H1 (cell line): ENCODE measurements around the gene YPEL4. TPM values are rescaled to one million over a fixed set of nuclear protein-coding genes. Genes with fewer than 3 reads are reported as not detected.

Experiments used
- CTCF ChIA-PET: fragments of 300-600 bp; sonication (Branson Sonifier 250); formaldehyde crosslinking; loops from one replicate; lab custom pipeline; 2021; ENCODE audit not compliant: partially characterized antibody; lab: Charles Lee
- POLR2A ChIA-PET: fragments of 300-600 bp; sonication (Branson Sonifier 250); formaldehyde crosslinking; loops from one replicate; lab custom pipeline; 2021; ENCODE audit warnings: inconsistent platforms; ENCODE audit not compliant: partially characterized antibody; lab: Charles Lee
- DNase-seq, 2 experiments: peaks; one replicate each; pipeline versions ENCODE4 v3.0.0 to v3.0.0-alpha.2; 2010 to 2022; ENCODE audit warnings: low spot score in 2 of 2, low read depth in 1 of 2, mixed read lengths in 1 of 2
- FAIRE-seq: peaks from 2 replicates; lab custom pipeline; 2011; peaks lifted over from hg19 to GRCh38; lab: Jason Lieb, UNC
- H2AFZ ChIP-seq: 2 replicates; pipeline ENCODE4 v1.8.1; 2012; ENCODE audit warnings: low read length, inconsistent platforms
- H2AK5ac ChIP-seq: 2 replicates; pipeline ENCODE4 v1.6.1; 2013; ENCODE audit warnings: low read depth, low read length
- H2BK120ac ChIP-seq: replicated peaks from 2 replicates; pipeline ENCODE3; 2013; ENCODE audit warnings: low read depth, low read length, inconsistent platforms
- H2BK12ac ChIP-seq: 2 replicates; pipeline ENCODE4 v1.6.1; 2013; ENCODE audit warnings: low read depth, low read length
- H2BK15ac ChIP-seq: 2 replicates; pipeline ENCODE4 v1.6.1; 2013; ENCODE audit warnings: low read length
- H2BK20ac ChIP-seq: 2 replicates; pipeline ENCODE4 v1.6.1; 2013; ENCODE audit warnings: low read length
- H2BK5ac ChIP-seq: 2 replicates; pipeline ENCODE4 v1.6.1; 2013; ENCODE audit warnings: low read depth, low read length
- H3K14ac ChIP-seq: 2 replicates; pipeline ENCODE4 v1.6.1; 2013; ENCODE audit warnings: inconsistent platforms; ENCODE audit not compliant: insufficient read length
- H3K18ac ChIP-seq: 2 replicates; pipeline ENCODE4 v1.6.1; 2013; ENCODE audit warnings: low read length; ENCODE audit errors: extremely low read depth
- H3K23ac ChIP-seq: 2 replicates; pipeline ENCODE4 v1.6.1; 2013; ENCODE audit warnings: inconsistent platforms; ENCODE audit not compliant: insufficient read length
- H3K23me2 ChIP-seq: 2 replicates; pipeline ENCODE4 v1.6.1; 2013; ENCODE audit warnings: low read depth, low read length
- H3K27ac ChIP-seq: 2 replicates; pipeline ENCODE4 v1.6.1; 2011; ENCODE audit warnings: low read depth, low read length, inconsistent platforms
- H3K27me3 ChIP-seq, 4 experiments: replicated peaks in 1 of 4; 1 replicate in 1 of 4; 2 replicates in 3 of 4; pipeline versions ENCODE4 v1.6.1 to v1.8.1; 2011 to 2013; ENCODE audit warnings: low read length in 3 of 4, mild to moderate bottlenecking in 3 of 4, inconsistent platforms in 2 of 4, mixed read lengths in 2 of 4, moderate library complexity in 1 of 4; ENCODE audit not compliant: control insufficient read depth in 3 of 4, insufficient read depth in 3 of 4; ENCODE audit errors: extremely low read depth in 1 of 4
- H3K36me3 ChIP-seq, 4 experiments: 2 replicates each; pipeline versions ENCODE4 v1.6.1 to v1.8.1; 2011 to 2013; ENCODE audit warnings: mild to moderate bottlenecking in 4 of 4, low read length in 3 of 4, moderate library complexity in 2 of 4, control low read depth in 1 of 4, inconsistent platforms in 1 of 4; ENCODE audit not compliant: insufficient read depth in 4 of 4, control insufficient read depth in 2 of 4
- H3K4ac ChIP-seq: replicated peaks from 2 replicates; pipeline ENCODE3; 2013; ENCODE audit warnings: low read length, low read depth, mixed read lengths, inconsistent platforms; ENCODE audit not compliant: insufficient read length
- H3K4me1 ChIP-seq, 4 experiments: replicated peaks in 1 of 4; 1 replicate in 1 of 4; 2 replicates in 3 of 4; pipeline versions ENCODE4 v1.6.1 to v1.8.1; 2011 to 2013; ENCODE audit warnings: low read length in 3 of 4, inconsistent platforms in 2 of 4, mixed read lengths in 1 of 4; ENCODE audit not compliant: insufficient read depth in 4 of 4, control insufficient read depth in 3 of 4
- H3K4me2 ChIP-seq, 2 experiments: 2 replicates each; pipeline versions ENCODE4 v1.6.1 to v1.8.1; 2011 to 2013; ENCODE audit warnings: low read depth in 2 of 2, low read length in 2 of 2, control low read depth in 1 of 2, inconsistent platforms in 1 of 2, mild to moderate bottlenecking in 1 of 2; ENCODE audit not compliant: insufficient read depth in 1 of 2
- H3K4me3 ChIP-seq, 4 experiments: fragments of 200-600, 300-600 bp in 1 of 4; sonication (generic), shearing (Covaris generic), sonication (Bioruptor Twin) in 1 of 4; 2 replicates each; pipeline versions ENCODE4 v1.5.1 to v1.8.1; 2011 to 2016; ENCODE audit warnings: low read length in 4 of 4, low read depth in 3 of 4, control low read depth in 2 of 4, inconsistent platforms in 2 of 4, mild to moderate bottlenecking in 2 of 4, mixed read lengths in 1 of 4, moderate library complexity in 1 of 4; ENCODE audit not compliant: insufficient read depth in 2 of 4; ENCODE audit errors: extremely low read depth in 1 of 4
- H3K56ac ChIP-seq: replicated peaks from 2 replicates; pipeline ENCODE3; 2013; ENCODE audit warnings: low read depth, mild to moderate bottlenecking, mixed read lengths, low read length, inconsistent platforms; ENCODE audit not compliant: insufficient read length
- H3K79me1 ChIP-seq: 2 replicates; pipeline ENCODE4 v1.6.1; 2013; ENCODE audit warnings: low read depth, low read length, control low read depth
- H3K79me2 ChIP-seq, 2 experiments: 2 replicates each; pipeline versions ENCODE4 v1.6.1 to v1.8.1; 2012 to 2013; ENCODE audit warnings: low read length in 2 of 2, mild to moderate bottlenecking in 2 of 2, inconsistent platforms in 1 of 2; ENCODE audit not compliant: insufficient read depth in 2 of 2, control insufficient read depth in 1 of 2
- H3K9ac ChIP-seq, 4 experiments: replicated peaks in 1 of 4; 1 replicate in 1 of 4; 2 replicates in 3 of 4; pipeline versions ENCODE4 v1.6.1 to v1.8.1; 2011 to 2013; ENCODE audit warnings: low read depth in 3 of 4, low read length in 3 of 4, control low read depth in 2 of 4, mild to moderate bottlenecking in 2 of 4, moderate library complexity in 2 of 4, inconsistent platforms in 1 of 4; ENCODE audit errors: extremely low read depth in 1 of 4
- H3K9me3 ChIP-seq, 2 experiments: 2 replicates each; pipeline versions ENCODE4 v1.6.1 to v1.8.1; 2012 to 2013; ENCODE audit warnings: mild to moderate bottlenecking in 2 of 2, moderate library complexity in 2 of 2, control low read depth in 1 of 2, inconsistent platforms in 1 of 2, low read depth in 1 of 2, low read length in 1 of 2, mixed read lengths in 1 of 2; ENCODE audit not compliant: insufficient read depth in 2 of 2
- H4K20me1 ChIP-seq, 2 experiments: replicated peaks in 1 of 2; 2 replicates each; pipeline versions ENCODE3 to v1.8.1; 2011 to 2013; ENCODE audit warnings: inconsistent platforms in 2 of 2, low read length in 2 of 2, mild to moderate bottlenecking in 1 of 2; ENCODE audit not compliant: insufficient read depth in 2 of 2, control insufficient read depth in 1 of 2
- H4K5ac ChIP-seq: 2 replicates; pipeline ENCODE4 v1.6.1; 2013; ENCODE audit warnings: low read length, low read depth, mixed read lengths, inconsistent platforms; ENCODE audit not compliant: insufficient read length
- H4K8ac ChIP-seq: 2 replicates; pipeline ENCODE4 v1.8.0; 2013; ENCODE audit warnings: mild to moderate bottlenecking, moderate library complexity, low read length, inconsistent platforms; ENCODE audit not compliant: insufficient read depth; ENCODE audit errors: extremely low read depth
- H4K91ac ChIP-seq: replicated peaks from 2 replicates; pipeline ENCODE3; 2013; ENCODE audit warnings: low read length, mixed read lengths, inconsistent platforms; ENCODE audit not compliant: insufficient read length
- NRF1 ChIP-seq: IDR thresholded peaks from 2 replicates; pipeline ENCODE4 v1.6.1; 2011; ENCODE audit warnings: mild to moderate bottlenecking, low read depth, low read length, improper control_type of control experiment
- RAD21 ChIP-seq, 2 experiments: IDR thresholded peaks in 1 of 2; conservative IDR thresholded peaks in 1 of 2; 2 replicates each; pipeline ENCODE4 v1.6.1; 2011; ENCODE audit warnings: low read depth in 2 of 2, low read length in 2 of 2, improper control_type of control experiment in 1 of 2, inconsistent platforms in 1 of 2, mild to moderate bottlenecking in 1 of 2, moderate library complexity in 1 of 2
- SIRT6 ChIP-seq: IDR thresholded peaks from one replicate; pipeline ENCODE4 v1.7.1; 2012; ENCODE audit warnings: low read length, inconsistent platforms
- WGBS, 2 experiments: shearing (Covaris generic) in 1 of 2; methylation state at CpG; one replicate each; pipeline versions ENCODE4 v1.1.6 to v1.1.7; 2013 to 2015; ENCODE audit warnings: low lambda C conversion rate in 2 of 2, mixed read lengths in 2 of 2, inconsistent platforms in 1 of 2, low coverage in 1 of 2, missing lambda C conversion rate in 1 of 2; ENCODE audit not compliant: insufficient replicate concordance in 2 of 2, insufficient coverage in 1 of 2, insufficient read length in 1 of 2; ENCODE audit errors: extremely low coverage in 1 of 2, missing lambda C conversion rate in 1 of 2; 5-methylcytosine and 5-hydroxymethylcytosine counted together
- polyA plus RNA-seq, 7 experiments: library from polyadenylated mRNA; depleted of rRNA in 3 of 7; stranded (reverse) in 5 of 7; unstranded in 2 of 7; fragments of >200 nt in 5 of 7; fragments of 200-250 nt in 2 of 7; gene quantifications; 1 replicate in 5 of 7; 2 replicates in 1 of 7; 4 replicates in 1 of 7; pipeline versions ENCODE4 v1.2.1 to v1.2.3, GENCODE V29; 2011 to 2013; ENCODE audit warnings: missing spikeins in 2 of 7, mixed read lengths in 2 of 7
- total RNA-seq: library from RNA; stranded (reverse); fragmentation: NEBNext Ultra II Directional; extraction: Animal tissue kit (Norgen Biotek cat#: 25700); gene quantifications from 2 replicates; pipeline ENCODE4 v1.2.1, GENCODE V29; 2021
- TF ChIP-seq, protein P1 (sequence below), 3 experiments: IDR thresholded peaks; 1 replicate in 2 of 3; 2 replicates in 1 of 3; pipeline versions ENCODE4 v1.5.1 to v1.6.1; 2011; ENCODE audit warnings: low read length in 3 of 3, mild to moderate bottlenecking in 3 of 3, inconsistent platforms in 2 of 3, low read depth in 1 of 3, moderate library complexity in 1 of 3; ENCODE audit not compliant: insufficient read depth in 1 of 3; ENCODE audit errors: control extremely low read depth in 1 of 3
- TF ChIP-seq, protein P2 (sequence below): IDR thresholded peaks from 2 replicates; pipeline ENCODE4 v1.6.1; 2012; ENCODE audit warnings: inconsistent platforms

Gene YPEL4
- total and polyA plus RNA-seq, 2 of the 8 experiments (the other 6 are each of a cell fraction or from before 2014, with no cell fraction given), result 0.13 to 0.38 TPM

DNA sequence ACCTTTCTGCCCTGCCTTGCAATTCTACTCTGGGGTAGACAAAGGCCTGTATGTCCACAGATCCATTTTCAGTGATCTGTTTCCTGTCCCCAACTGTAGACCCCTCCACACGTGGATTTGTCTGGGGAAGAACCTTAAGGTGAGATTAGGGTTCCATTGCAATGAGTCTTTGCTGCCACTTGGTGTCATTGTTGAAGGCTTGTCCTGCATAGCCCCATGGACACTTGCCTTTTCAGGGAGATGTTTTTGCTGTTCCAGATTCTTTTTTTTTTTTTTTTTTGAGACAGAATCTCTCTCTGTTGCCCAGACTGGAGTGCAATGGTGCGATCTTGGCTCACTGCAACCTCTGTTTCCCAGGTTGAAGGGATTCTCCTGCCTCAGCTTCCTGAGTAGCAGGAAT, 30.4 kb downstream of the YPEL4 start:
- Histone ChIP-seq H3K23ac (no peak overlapping the region), H2BK15ac (no peak overlapping the region), H4K8ac (no peak overlapping the region), H2AFZ (no peak overlapping the region), H3K4ac (no peak overlapping the region), H3K36me3 (peaks cover 0 to 11% (median 2%) of the 10 kb centered on the region in 4 experiments; a peak in 3 of 8 replicates), H3K14ac (no peak overlapping the region), H3K79me2 (no peaks in the 10 kb centered on the region), H3K79me1 (no peaks in the 10 kb centered on the region), H2AK5ac (no peak overlapping the region), H2BK120ac (no peak overlapping the region), H3K27me3 (no peaks in the 10 kb centered on the region), H2BK12ac (no peak overlapping the region), H3K4me3 (no peak overlapping the region), H3K9ac (no peak overlapping the region), H4K91ac (no peak overlapping the region), H3K27ac (no peak overlapping the region), H3K23me2 (no peaks in the 10 kb centered on the region; the same call in 1 of the 2 replicates), H3K4me2 (no peak overlapping the region), H4K5ac (no peak overlapping the region), H3K9me3 (peaks cover 5 to 10% of the 10 kb centered on the region in 2 experiments; a peak in 3 of 4 replicates), H3K56ac (no peak overlapping the region), H2BK20ac (no peak overlapping the region), H4K20me1 (no peaks in the 10 kb centered on the region), H3K18ac (no peak overlapping the region), H2BK5ac (no peak overlapping the region), H3K4me1 (no peaks in the 10 kb centered on the region)
- DNase-seq (no peak), FAIRE-seq (peak; percentile 84)
- ChIA-PET CTCF (interaction anchor here (0.6 to 12.6 kb wide), 14 partner anchors 8 to 764 kb away, joined by 3 to 129 read pairs (median 4); partner anchors contain the start of genes P2RX3 and UBE2L6), POLR2A (interaction anchor here (51.1 kb wide), 1 partner anchor 25 kb away, joined by 1546 read pairs; the partner anchor contains the start of genes CLP1 and YPEL4)
- WGBS, 2 experiments, result 91% methylated on average over 2 of the region's 2 CpGs; no CpG with 5 or more reads in 1 of the 2 experiments
- TF ChIP-seq SIRT6, result no peak
- TF ChIP-seq, protein P1, sequence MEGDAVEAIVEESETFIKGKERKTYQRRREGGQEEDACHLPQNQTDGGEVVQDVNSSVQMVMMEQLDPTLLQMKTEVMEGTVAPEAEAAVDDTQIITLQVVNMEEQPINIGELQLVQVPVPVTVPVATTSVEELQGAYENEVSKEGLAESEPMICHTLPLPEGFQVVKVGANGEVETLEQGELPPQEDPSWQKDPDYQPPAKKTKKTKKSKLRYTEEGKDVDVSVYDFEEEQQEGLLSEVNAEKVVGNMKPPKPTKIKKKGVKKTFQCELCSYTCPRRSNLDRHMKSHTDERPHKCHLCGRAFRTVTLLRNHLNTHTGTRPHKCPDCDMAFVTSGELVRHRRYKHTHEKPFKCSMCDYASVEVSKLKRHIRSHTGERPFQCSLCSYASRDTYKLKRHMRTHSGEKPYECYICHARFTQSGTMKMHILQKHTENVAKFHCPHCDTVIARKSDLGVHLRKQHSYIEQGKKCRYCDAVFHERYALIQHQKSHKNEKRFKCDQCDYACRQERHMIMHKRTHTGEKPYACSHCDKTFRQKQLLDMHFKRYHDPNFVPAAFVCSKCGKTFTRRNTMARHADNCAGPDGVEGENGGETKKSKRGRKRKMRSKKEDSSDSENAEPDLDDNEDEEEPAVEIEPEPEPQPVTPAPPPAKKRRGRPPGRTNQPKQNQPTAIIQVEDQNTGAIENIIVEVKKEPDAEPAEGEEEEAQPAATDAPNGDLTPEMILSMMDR (IDR thresholded peaks at IDR 0.05; ENCODE audit: control extremely low read depth in 1 of 3, insufficient read depth in 1 of 3, low read depth in 1 of 3, low read length in 3 of 3), result peak in 2 of 3 experiments; percentile 52 to 72; a peak in 3 of 4 replicates
- peak; percentile 38 to 61 for TF ChIP-seq RAD21 (IDR thresholded peaks at IDR 0.05 in 1 of 2, conservative IDR thresholded peaks at IDR 0.05 in 1 of 2; ENCODE audit: low read depth in 2 of 2, low read length in 2 of 2)
- no peak for TF ChIP-seq NRF1
- TF ChIP-seq, protein P2, sequence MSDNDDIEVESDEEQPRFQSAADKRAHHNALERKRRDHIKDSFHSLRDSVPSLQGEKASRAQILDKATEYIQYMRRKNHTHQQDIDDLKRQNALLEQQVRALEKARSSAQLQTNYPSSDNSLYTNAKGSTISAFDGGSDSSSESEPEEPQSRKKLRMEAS, result no peak
